Adrenal gland (tissue), 12 donors: ENCODE results near the gene SPOCK1. TPM values are rescaled to one million over a fixed set of nuclear protein-coding genes. Genes with fewer than 3 reads are reported as not detected.

Experiments
- DNase-seq, 7 donors: peaks; one replicate each; pipeline ENCODE4 v3.0.0-alpha.2; 2019 to 2020
- H3K27ac ChIP-seq, 5 donors: fragments of 200-600 bp; sonication (generic) in 4 of 5; 1 replicate in 3 of 5; 2 replicates in 2 of 5; pipeline versions ENCODE4 v1.5.1 to v1.8.0; 2016 to 2020; ENCODE audit warnings: mild to moderate bottlenecking in 1 of 5
- H3K27me3 ChIP-seq: fragments of 200-600 bp; 2 replicates; pipeline ENCODE4 v1.8.0; 2021
- H3K36me3 ChIP-seq, 2 donors: fragments of 200-600 bp; replicated peaks in 1 of 2; 1 replicate in 1 of 2; 2 replicates in 1 of 2; pipeline versions ENCODE4 v1.5.1 to v1.8.0; 2018 to 2022
- H3K4me1 ChIP-seq, 2 donors: fragments of 200-600 bp; replicated peaks in 1 of 2; 1 replicate in 1 of 2; 2 replicates in 1 of 2; pipeline versions ENCODE4 v1.5.1 to v1.8.0; 2018 to 2021
- H3K4me3 ChIP-seq, 4 donors: fragments of 200-600 bp; sonication (generic) in 3 of 4; one replicate each; pipeline ENCODE4 v1.5.1; 2016 to 2018
- H3K9me3 ChIP-seq, 3 donors: fragments of 200-600 bp; sonication (generic) in 1 of 3; replicated peaks in 1 of 3; 1 replicate in 2 of 3; 2 replicates in 1 of 3; pipeline versions ENCODE4 v1.5.1 to v1.8.0; 2016 to 2021
- CTCF ChIP-seq, 6 experiments: fragments of 450-650 bp in 4 of 6; fragments of 200-600 bp in 2 of 6; sonication (generic) in 1 of 6; IDR thresholded peaks; 1 replicate in 5 of 6; 2 replicates in 1 of 6; pipeline versions ENCODE4 v1.5.1 to v1.8.0; 2016 to 2021; ENCODE audit warnings: antibody characterized with exemption in 6 of 6, mild to moderate bottlenecking in 2 of 6, moderate library complexity in 1 of 6
- POLR2A ChIP-seq, 2 donors: fragments of 450-650 bp; IDR thresholded peaks; one replicate each; pipeline ENCODE4 v1.6.1; 2017; ENCODE audit warnings: antibody characterized with exemption in 2 of 2, mild to moderate bottlenecking in 2 of 2, moderate library complexity in 1 of 2
- WGBS, 4 donors: extraction: QIAGEN DNeasy Blood & Tissue Kit in 2 of 4; methylation state at CpG; one replicate each; pipeline versions ENCODE4 v1.1.5 to v1.1.7; 2013 to 2017; 5-methylcytosine and 5-hydroxymethylcytosine counted together
- intact Hi-C, 2 donors: fragments of 100-400 bp; cut with DNase I; formaldehyde crosslinking; loops; one replicate each; pipeline versions ENCODE4 v1.14.1 to v1.15.0; 2022 to 2023
- polyA plus RNA-seq, 3 donors: library from polyadenylated mRNA; stranded (reverse); fragments of 200-250 nt in 2 of 3; fragments of 350-450 nt in 1 of 3; fragmentation: Illumina TruSeq in 1 of 3; extraction: RNeasy Lipid Tissue Mini Kit (QIAGEN cat#74804) in 1 of 3; gene quantifications; one replicate each; pipeline ENCODE4 v1.2.3, GENCODE V29; 2013 to 2014
- total RNA-seq, 9 donors: library from RNA; depleted of rRNA in 4 of 9; stranded (reverse); fragments of >200 nt in 4 of 9; fragments of 120-200 nt in 1 of 9; fragmentation: NEBNext Ultra II Directional in 1 of 9; extraction: Animal tissue kit (Norgen Biotek cat#: 25700) in 1 of 9; gene quantifications; one replicate each; pipeline versions ENCODE4 v1.1.0 to v1.2.4, GENCODE V29; 2013 to 2023
- donor health status: healthy with polysubstance abuse.
- donor health status: Bipolar disorder and iron deficiency.
- donor health status: DM: yes; HTN: yes; CAD: no.
- donor health status: DM: no; HTN: no; CAD: no.
- donor health status: DM: no; HTN: no; CAD: no.
- donor health status: DM: yes; HTN: yes; CAD: no.

SPOCK1 gene
- total and polyA plus RNA-seq, 12 donors = 5.4 to 102 (median 55.6) TPM

GRCh38 chr5:137313526-137314175, 185.5 kb downstream of the SPOCK1 start:
- H3K27ac ChIP-seq = no peak overlapping the region
- H3K4me1 ChIP-seq = peaks cover 5 to 13% of the 10 kb centered on the region in 2 donors
- WGBS, 4 donors = 71 to 92% (median 85%) methylated on average over 2 of the region's 2 CpGs
- no peaks in the 10 kb centered on the region for H3K27me3 ChIP-seq
- no peak for DNase-seq
- no peak for TF ChIP-seq POLR2A (IDR thresholded peaks at IDR 0.05)
- TF ChIP-seq CTCF (IDR thresholded peaks at IDR 0.05) = no peak
- no peaks in the 10 kb centered on the region for H3K9me3 ChIP-seq
- intact Hi-C loops = no loop called here
- H3K36me3 ChIP-seq = no peaks in the 10 kb centered on the region
- H3K4me3 ChIP-seq = no peak overlapping the region

GRCh38 chr5:137312011-137312410, 187.1 kb downstream of the SPOCK1 start:
- 90 to 92% (median 91%) methylated on average over 2 of the region's 2 CpGs for WGBS, 4 donors
- intact Hi-C loops = no loop called here

GRCh38 chr5:137310051-137310730, 188.9 kb downstream of the SPOCK1 start:
- Histone ChIP-seq H3K4me3 (no peak overlapping the region), H3K27ac (no peak overlapping the region), H3K27me3 (no peaks in the 10 kb centered on the region), H3K36me3 (no peaks in the 10 kb centered on the region), H3K9me3 (no peaks in the 10 kb centered on the region), H3K4me1 (peaks cover 0 to 14% of the 10 kb centered on the region in 2 donors)
- intact Hi-C loops = no loop called here
- no peak for DNase-seq
- TF ChIP-seq POLR2A (IDR thresholded peaks at IDR 0.05) (no peak), CTCF (IDR thresholded peaks at IDR 0.05) (no peak)
- WGBS, 4 donors = 63 to 71% (median 69%) methylated on average over 5 of the region's 5 CpGs

More at GRCh38 chr5:137312011-137312410, 187.1 kb downstream of the SPOCK1 start:
- no peak overlapping the region for H3K27ac ChIP-seq
- DNase-seq = no peak
- H3K4me3 ChIP-seq = no peak overlapping the region
- no peaks in the 10 kb centered on the region for H3K9me3 ChIP-seq
- TF ChIP-seq CTCF (IDR thresholded peaks at IDR 0.05) (no peak), POLR2A (IDR thresholded peaks at IDR 0.05) (no peak)
- no peaks in the 10 kb centered on the region for H3K27me3 ChIP-seq
- H3K4me1 ChIP-seq = peaks cover 5 to 22% of the 10 kb centered on the region in 2 donors
- no peaks in the 10 kb centered on the region for H3K36me3 ChIP-seq

DNA sequence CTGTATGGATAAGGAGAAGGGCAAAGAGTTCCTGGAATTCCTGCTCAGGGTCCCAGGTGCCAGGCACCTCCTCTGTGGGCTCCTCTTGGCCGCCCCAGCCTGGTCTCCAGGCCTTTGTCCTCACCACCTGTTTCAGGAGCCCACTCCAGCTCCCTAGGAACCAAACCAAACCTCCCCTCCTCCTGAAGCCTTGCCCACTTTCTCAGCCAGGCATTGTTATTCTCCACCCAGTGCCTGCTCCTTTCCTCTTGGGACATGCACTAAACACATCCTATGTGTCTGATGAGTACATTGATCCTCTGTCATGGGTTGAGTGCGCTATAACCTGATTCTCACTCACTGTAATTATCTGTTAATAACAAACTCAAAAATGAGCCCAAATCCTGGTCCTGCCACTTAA, 189.8 kb downstream of the SPOCK1 start:
- DNase-seq = no peak
- Histone ChIP-seq H3K4me3 (no peak overlapping the region), H3K36me3 (no peaks in the 10 kb centered on the region), H3K27ac (no peak overlapping the region), H3K9me3 (no peaks in the 10 kb centered on the region), H3K27me3 (no peaks in the 10 kb centered on the region), H3K4me1 (peaks cover 0 to 14% of the 10 kb centered on the region in 2 donors)
- TF ChIP-seq CTCF (IDR thresholded peaks at IDR 0.05) = no peak
- TF ChIP-seq POLR2A (IDR thresholded peaks at IDR 0.05) = no peak
- intact Hi-C loops = no loop called here
- 97 to 100% (median 98%) methylated on average over 2 of the region's 2 CpGs for WGBS, 4 donors
